ENCODE measurements around the gene PAQR6. TPM values are rescaled to one million over a fixed set of nuclear protein-coding genes. Genes with fewer than 3 reads are reported as not detected.

PAQR6 gene
- total and polyA plus RNA-seq, 2 of the 8 experiments (the other 6 are each of a cell fraction or from before 2014, with no cell fraction given): 7.1 to 11.3 TPM

DNA sequence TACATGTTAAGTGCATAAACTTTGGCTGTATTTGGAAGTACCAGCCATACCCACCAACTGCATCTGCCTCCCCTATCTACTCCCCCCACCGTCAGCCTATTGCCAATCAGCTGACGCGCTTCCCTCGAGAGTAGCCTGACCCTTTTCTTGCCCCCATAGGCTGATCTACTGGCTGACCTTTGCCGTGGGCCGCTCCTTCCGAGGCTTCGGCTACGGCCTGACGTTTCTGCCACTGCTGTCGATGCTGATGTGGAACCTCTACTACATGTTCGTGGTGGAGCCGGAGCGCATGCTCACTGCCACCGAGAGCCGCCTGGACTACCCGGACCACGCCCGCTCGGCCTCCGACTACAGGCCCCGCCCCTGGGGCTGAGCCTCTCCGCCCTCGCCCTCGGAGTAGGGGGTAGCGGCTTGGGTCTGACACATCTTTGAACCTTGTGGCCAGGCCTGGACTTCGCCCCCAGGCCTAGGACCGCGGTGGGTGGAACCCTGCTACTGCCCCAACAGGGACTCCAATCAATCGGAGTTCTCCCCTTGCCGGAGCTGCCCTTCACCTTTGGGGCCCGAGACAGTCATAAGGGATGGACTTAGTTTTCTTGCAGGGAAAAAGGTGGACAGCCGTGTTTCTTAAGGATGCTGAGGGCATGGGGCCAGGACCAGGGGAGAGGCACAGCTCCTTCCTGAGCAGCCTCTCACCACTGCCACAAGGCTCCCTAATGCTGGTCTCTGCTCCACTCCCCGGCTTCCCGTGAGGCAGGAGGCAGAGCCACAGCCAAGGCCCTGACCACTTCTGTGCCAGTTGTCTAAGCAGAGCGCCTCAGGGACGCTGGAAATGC lies 43.6 kb upstream of the PAQR6 start (continued):
- TF ChIP-seq FOSL1 (IDR thresholded peaks at IDR 0.05; ENCODE audit: insufficient read depth, low read depth, low read length) (no peak), CREB1 (IDR thresholded peaks at IDR 0.05) (peak; percentile 25; the same call in 1 of the 2 replicates), SAP30 (IDR thresholded peaks at IDR 0.05; ENCODE audit: insufficient read depth, insufficient replicate concordance, low read length) (no peak), NANOG (IDR thresholded peaks at IDR 0.05; ENCODE audit: insufficient read depth, low read depth, low read length, poor library complexity, severe bottlenecking) (no peak), PHF8 (conservative IDR thresholded peaks at IDR 0.05; ENCODE audit: low read depth, low read length) (0 out of 2 replicates have a peak, but pooled peaks have one; percentile 38), NRF1 (IDR thresholded peaks at IDR 0.05; ENCODE audit: low read depth, low read length) (peak; percentile 67), TAF7 (optimal IDR thresholded peaks at IDR 0.05; ENCODE audit: borderline replicate concordance, low read depth, low read length) (peak; percentile 46), CBX5 (IDR thresholded peaks at IDR 0.05; ENCODE audit: low read depth, low read length) (no peak), TAF1 (IDR thresholded peaks at IDR 0.05; ENCODE audit: low read depth, low read length) (peak; percentile 66), POLR2AphosphoS5 (IDR thresholded peaks at IDR 0.05; ENCODE audit: low read depth, low read length) (peak; percentile 29; the same call in 1 of the 2 replicates), SIN3A (conservative IDR thresholded peaks at IDR 0.05 in 1 of 2, IDR thresholded peaks at IDR 0.05 in 1 of 2; ENCODE audit: low read depth in 1 of 2, low read length in 2 of 2) (peak in 1 of 2 experiments; percentile 61; a peak in 2 of 4 replicates), RBBP5 (IDR thresholded peaks at IDR 0.05; ENCODE audit: borderline replicate concordance, low read depth, low read length) (0 out of 2 replicates have a peak, but pooled peaks have one; percentile 57), RXRA (IDR thresholded peaks at IDR 0.05; ENCODE audit: insufficient read depth, low read depth, low read length) (no peak), EP300 (IDR thresholded peaks at IDR 0.05; ENCODE audit: borderline replicate concordance in 1 of 2, low read depth in 2 of 2, low read length in 2 of 2) (no peak), SUZ12 (IDR thresholded peaks at IDR 0.05; ENCODE audit: low read length) (no peak), MAFK (IDR thresholded peaks at IDR 0.05; ENCODE audit: low read depth, low read length) (no peak), POLR2A (IDR thresholded peaks at IDR 0.05; ENCODE audit: control extremely low read depth in 1 of 2, low read depth in 2 of 2, low read length in 2 of 2) (peak; percentile 31 to 59; a peak in 2 of 3 replicates)
- TF ChIP-seq, protein P1, sequence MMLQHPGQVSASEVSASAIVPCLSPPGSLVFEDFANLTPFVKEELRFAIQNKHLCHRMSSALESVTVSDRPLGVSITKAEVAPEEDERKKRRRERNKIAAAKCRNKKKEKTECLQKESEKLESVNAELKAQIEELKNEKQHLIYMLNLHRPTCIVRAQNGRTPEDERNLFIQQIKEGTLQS (IDR thresholded peaks at IDR 0.05; ENCODE audit: insufficient read depth, low read depth, low read length): no peak
- TF ChIP-seq, protein P2, sequence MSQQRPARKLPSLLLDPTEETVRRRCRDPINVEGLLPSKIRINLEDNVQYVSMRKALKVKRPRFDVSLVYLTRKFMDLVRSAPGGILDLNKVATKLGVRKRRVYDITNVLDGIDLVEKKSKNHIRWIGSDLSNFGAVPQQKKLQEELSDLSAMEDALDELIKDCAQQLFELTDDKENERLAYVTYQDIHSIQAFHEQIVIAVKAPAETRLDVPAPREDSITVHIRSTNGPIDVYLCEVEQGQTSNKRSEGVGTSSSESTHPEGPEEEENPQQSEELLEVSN (IDR thresholded peaks at IDR 0.05): 0 out of 2 replicates have a peak, but pooled peaks have one; percentile 23
